ACHN (cell line): ENCODE measurements around the gene PDE6B.
"Not testable (repeated sequence)": the region's sequence is repeated elsewhere in the genome, so short reads cannot be mapped to it uniquely, and the experiment has no call there.

Source experiments
- DNase-seq: peaks from one replicate; pipeline ENCODE4 v3.0.0-alpha.2; 2015
- in situ Hi-C: cut with HindIII; loops from 2 replicates; pipeline ENCODE4 v1.10.0; 2017; ENCODE audit warnings: low sequenced_read_pairs, low pct_ligation_motif_present, low pct_unique_long_range_greater_than_20kb

Gene PDE6B

DNA sequence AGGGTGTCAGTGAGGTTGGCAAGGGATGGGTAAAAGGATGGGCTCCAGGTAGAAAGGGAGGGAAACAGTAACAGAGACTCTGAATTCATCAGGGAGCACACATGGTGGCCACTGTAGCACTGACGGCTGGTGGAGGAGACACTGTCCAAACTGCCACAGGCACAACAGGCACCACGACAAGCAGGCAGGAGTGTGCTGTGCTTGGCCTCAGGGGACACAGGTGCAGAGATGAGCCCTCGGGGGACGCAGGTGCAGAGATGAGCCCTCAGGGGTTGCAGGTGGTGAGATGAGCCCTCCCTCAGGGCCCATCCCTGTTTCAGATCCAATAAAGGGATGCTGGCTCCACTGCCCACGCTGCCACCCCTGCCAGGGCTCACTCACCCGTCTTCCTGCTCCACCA, 7.6 kb downstream of the PDE6B start:
- in situ Hi-C loops, result no loop called here
- no peak for DNase-seq

DNA sequence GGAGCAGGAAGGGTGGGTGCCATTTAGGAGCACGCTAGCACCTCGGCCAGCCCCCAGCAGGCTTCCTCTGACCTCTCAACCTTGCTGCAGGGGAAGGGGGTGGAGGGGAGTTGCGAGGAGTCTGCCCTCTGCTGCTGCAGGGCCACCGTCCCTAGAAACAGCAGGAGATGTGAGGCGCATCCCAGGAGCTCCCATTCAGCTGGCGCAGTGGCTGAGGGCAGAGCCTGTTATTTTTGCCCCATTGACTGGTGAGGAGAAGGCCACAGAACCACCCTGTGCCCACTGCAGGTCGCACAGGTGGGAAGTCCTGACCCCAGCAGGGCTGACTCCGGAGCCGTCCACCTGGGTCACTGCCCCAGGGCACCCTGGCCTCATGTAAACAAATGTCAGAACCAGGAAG, 8.0 kb downstream of the PDE6B start:
- in situ Hi-C loops, result no loop called here
- DNase-seq, result no peak

DNA sequence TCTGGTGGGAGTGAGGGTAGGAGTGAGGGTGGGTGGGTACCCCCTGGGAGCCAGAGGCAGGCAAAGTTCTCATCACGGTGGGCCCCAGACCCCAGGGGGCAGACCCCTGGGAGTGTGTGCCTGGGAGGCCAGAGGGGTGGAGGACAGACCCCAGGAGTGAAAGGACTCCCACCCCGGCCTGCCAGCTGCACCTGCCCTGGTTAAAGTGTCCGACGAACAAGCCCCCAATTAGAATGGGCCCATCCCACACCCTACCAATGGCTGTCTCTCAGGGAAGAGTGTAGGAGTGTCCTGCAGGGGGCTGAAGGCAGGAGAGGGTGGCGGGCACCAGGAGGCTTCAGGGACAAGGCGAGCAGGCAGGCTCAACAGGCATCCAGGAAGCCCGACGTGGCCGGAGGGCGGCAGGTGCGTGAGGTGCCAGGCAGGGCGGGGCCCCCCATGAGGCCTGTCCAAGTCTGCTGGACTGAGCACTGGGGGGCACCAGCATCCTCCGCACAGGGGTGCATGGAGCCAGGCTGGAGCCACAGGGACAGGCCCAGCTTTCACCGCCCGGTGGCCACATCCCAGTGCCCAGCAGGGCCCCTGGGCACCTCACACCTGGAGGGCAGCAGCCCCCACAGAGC, 8.7 kb downstream of the PDE6B start:
- DNase-seq, result no peak
- in situ Hi-C loops, result no loop called here

DNA sequence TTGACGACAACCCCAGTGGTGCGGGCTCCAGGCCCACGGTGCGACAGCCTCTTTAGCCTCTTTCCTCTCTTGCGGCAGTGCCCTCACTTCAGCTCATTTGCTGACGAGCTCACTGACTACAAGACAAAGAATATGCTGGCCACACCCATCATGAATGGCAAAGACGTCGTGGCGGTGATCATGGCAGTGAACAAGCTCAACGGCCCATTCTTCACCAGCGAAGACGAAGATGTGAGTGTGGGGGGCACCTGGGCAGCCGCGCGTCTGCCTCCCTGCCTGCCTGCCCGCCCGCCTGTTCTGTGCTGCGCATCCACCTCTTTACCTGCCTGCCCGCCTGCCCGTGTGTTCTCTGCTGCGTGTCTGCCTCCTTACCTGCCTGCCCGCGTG, 9.2 kb downstream of the PDE6B start:
- in situ Hi-C loops, result no loop called here
- DNase-seq, result no peak

DNA sequence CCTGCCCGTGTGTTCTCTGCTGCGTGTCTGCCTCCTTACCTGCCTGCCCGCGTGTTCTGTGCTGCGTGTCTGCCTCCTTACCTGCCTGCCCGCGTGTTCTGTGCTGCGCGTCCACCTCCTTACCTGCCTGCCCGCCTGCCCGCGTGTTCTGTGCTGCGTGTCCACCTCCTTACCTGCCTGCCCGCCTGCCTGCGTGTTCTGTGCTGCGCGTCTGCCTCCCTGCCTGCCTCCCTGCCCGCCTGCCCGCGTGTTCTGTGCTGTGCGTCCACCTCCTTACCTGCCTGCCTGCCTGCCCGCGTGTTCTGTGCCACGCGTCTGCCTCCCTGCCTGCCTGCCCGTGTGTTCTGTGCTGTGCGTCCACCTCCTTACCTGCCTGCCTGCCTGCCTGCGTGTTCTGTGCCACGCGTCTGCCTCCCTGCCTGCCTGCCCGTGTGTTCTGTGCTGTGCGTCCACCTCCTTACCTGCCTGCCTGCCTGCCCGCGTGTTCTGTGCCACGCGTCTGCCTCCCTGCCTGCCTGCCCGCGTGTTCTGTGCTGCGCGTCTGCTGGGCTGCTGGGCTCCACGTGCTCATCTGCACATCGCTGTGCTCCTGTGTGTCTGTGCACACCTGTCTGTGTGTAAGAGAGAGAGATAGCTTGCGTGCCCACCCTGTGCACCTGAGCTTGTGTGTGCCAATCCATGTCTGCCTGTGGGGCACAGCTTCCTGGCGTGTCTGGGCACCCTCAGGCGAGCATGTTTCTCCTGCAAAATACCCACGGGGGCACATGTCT, 9.9 kb downstream of the PDE6B start:
- DNase-seq, in situ Hi-C loops: not testable (repeated sequence)

DNA sequence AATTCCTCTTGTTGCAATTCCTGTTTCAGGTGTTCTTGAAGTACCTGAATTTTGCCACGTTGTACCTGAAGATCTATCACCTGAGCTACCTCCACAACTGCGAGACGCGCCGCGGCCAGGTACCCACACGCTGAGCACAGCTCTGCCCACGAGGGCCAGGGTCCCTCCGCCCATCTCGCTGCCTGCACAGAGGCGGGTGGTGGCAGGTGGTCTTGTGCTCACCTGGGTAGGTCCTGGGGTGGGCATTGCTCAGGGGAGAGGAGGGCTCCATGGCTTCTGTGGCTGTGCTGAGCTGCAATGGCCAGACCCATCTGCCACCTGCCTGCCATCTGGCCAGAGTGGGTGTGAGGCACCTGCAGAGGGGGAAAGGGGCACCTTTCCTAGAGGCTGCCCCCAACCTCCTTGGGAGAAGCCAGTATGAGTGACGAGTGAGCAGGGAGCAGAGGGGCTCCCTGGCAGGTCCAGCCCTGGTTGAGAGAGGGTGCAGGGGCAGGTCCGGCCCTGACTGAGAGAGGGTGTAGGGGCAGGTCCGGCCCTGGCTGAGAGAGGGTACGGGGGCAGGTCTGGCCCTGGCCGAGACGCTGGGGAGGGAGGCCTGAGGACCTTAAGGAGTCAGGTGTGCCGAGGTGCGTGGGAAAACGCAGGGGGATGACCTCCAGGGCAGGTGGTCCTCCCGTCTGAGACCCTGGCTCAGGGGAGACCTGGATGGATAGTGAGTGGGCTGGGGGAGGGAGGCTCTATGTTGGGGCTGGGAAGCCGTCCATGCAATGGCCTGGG, 10.7 kb downstream of the PDE6B start:
- no peak for DNase-seq
- in situ Hi-C loops, result no loop called here

DNA sequence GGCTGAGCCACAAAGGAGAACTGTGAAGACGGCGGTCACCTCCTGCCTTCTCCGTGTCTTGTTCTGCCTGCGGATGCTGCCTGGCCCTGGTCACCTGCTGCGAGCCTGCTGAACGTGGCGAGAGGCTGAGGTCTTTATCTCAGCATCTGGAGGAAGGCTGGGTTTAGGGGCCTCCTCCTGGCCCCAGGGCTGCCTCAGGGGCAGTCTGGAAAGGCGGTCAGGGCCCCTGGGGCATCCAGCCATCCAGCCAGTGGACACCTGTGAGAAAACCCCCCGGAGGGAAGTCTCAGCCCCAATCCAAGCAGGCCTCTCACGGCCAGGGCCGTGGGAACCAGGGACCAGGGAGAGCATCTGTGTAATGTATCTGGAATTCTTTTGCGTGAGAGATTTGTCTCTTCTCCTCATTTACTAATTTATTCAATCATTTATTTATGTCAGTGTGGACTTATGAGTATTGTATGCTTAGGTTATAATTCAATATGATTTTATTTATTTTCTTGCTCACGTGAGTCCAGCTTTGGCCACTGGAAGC, 11.3 kb downstream of the PDE6B start:
- in situ Hi-C loops, result no loop called here
- DNase-seq, result no peak

DNA sequence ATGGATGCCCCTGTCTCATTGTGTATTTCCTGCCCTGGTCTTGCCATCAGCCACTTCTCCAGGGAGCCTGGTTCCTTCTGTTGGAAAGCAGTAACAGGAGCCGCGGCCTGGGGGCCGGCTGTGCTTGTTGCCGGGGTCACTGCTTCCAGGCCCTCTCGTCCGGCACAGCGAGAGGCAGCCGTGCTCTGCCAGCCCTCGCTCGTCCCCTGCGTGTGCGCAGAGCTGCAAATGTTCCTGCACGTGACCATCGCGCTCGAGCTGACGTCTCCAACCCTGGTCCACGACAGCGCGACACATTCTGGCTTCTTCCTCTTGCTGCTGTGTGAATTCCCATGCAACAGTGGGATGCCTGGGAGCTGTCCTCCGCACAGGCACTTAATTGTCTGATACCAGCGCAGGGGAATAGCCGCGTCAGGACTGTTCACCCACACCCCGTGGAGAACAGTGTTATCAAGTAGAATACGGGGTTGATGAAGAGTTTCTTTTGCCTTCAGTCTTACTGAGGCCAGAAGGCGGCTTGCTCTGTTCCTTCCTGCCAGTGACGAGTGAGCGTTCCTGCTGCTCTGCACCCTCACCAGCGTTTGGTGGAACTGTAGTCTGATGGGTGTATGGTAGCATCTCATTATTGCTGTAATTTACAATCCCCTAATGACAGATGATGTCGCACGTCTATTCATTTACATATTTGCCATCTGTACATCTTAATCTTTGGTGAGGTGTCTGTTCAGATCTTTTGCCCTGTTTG, 12.3 kb downstream of the PDE6B start:
- no peak for DNase-seq
- in situ Hi-C loops, result no loop called here

DNA sequence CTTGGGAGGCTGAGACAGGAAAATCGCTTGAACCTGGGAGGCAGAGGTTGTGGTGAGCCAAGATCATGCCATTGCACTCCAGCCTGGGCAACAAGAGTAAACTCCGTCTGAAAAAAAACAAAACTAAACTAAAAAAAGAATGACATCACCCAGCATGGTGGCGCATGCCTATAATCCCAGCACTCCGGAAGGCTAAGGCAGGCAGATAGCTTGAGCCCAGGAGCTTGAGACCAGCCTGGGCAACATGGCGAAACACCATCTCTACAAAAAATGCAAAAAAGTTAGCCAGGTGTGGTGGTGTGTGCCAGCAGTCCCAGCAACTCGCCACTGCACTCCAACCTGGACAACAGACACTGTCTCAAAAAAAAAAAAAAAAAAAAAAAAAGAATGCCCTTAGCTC, 17.0 kb downstream of the PDE6B start:
- in situ Hi-C loops, DNase-seq: not testable (repeated sequence)

DNA sequence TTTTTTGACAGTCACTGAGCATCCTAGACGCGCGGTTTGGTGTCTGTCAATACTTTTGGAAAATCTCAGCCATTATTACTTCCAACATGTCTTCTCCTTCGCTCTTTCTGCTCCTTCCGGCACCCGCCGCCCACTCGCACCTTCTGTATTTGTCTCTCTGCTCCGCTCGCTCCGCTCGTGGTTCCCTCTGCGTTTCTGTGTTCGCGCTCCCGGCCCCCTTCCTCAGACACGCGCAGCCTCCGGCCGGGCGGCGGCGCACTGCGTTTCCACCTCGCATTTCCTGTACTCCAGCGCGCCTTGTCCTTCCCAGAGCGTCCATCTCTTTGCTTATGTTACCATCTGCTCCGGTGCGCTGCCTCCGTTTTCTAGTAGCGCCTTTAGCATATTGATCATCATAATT, 21.1 kb downstream of the PDE6B start:
- DNase-seq, result no peak
- in situ Hi-C loops, result no loop called here

DNA sequence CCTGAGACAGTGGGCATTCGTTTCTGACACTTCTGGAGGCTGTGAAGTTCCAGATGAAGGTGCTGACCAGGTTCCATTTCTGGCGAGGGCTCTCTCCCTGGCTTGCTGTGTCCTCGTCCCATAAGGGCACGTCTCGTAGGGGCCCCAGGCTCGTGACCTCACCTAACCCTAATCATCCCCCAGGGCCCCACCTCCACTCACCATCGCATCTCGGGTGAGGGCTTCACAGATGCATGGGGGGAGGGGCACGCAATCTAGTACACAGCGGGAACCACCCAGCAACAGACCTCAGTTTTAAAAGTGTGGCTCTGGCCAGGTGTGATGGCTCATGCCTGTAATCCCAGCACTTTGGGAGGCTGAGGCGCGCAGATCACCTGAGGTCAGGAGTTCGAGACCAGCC, 22.1 kb downstream of the PDE6B start:
- DNase-seq, result no peak
- in situ Hi-C loops, result no loop called here

DNA sequence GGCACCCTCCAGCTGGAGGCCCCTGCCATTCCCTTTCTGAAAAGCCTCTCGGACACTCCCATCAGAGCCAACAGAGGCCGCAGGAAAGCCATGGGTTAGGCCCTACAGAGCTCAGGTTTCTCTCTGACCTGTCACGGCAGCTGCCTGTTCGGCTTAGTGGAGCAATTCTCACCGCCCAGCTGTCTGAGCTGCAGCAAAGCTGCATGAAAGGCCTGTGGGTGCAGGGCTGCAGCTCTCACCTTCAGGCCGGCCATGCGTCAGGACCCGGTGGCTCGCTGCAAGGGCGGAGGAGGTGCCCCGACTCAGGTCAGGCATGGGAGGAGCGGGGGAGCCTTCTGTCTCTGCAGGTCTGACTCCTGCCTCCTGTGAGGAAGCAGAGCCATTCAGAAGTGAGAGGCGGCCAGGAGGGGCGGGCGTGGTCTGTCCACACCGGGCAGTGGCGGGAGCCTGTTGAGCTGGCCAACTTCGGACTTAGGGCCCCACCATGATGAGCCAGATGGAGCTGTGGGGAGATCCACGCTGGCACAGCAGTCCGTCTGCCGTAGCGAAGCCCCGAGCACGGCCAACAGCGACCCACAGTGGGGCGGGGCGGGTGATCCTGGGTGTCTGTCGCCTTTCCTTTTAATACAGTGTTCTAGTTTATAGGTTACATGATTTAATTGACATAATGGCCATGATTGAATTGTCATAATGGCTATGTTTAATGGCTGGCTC, 23.4 kb downstream of the PDE6B start:
- in situ Hi-C loops, result no loop called here
- DNase-seq, result no peak

DNA sequence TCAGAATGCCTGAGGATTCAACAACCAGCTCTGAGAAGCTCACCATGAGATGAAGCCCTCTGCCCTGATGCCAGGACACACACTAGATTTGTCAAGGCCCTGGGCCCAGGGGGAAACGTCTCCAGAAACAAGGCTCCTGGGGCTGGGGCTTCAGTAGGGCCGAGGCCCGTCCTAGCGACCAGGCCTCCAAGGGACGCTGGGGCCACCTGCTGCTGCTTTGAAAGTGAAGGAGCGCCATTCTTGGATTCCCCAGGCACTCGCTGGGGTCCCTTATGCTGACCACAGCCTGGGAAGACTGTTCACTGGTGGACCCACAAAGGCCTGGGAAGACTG, 23.9 kb downstream of the PDE6B start:
- in situ Hi-C loops, result no loop called here
- DNase-seq, result no peak

DNA sequence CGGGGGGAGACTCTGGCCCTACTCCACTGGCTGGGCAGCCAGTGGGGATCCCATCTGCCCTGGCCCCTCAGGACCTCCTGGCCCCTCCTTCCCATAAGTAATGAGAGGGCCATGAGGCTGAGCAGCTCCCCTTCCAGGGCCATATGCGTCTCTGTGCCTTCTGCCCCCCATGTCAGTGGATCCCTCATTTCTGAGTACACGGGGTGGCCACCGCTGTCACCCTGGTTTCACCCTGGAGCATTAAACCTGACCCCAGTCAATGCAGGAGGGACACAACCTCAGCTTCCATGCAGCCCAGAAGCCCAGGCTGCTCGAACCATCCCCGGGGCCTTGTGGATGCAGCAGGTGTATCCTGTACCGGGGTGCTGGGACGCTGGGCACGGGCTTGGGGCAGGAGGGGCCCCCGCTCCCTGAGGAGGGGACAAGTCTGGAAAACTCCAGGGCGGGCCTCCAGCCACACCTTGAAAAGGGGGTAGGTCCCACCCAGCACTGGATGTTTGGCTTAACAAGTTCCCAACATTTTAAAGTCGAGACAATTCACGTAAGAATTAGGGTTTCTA, 24.5 kb downstream of the PDE6B start:
- DNase-seq, result no peak
- in situ Hi-C loops, result no loop called here

DNA sequence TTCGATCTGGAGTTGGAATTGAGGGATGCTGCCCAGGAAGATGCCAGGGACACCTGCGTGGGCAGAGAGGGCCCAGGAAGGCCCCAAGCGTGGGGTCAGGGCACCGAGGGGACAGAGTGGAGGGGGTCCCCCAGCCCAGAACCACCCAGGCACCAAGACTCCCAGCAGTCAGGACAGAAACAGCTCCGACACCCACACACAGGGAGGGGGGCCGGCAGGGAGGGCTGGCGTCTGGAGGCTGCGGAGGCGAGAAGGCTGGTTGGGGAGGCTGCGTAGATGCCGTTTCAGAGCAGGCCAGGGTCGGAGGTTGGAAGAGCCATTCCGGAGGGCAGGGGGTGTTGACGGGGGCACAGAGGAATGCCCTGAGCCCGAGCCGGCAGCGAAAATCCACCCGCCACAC, 25.1 kb downstream of the PDE6B start:
- no peak for DNase-seq
- in situ Hi-C loops, result no loop called here

DNA sequence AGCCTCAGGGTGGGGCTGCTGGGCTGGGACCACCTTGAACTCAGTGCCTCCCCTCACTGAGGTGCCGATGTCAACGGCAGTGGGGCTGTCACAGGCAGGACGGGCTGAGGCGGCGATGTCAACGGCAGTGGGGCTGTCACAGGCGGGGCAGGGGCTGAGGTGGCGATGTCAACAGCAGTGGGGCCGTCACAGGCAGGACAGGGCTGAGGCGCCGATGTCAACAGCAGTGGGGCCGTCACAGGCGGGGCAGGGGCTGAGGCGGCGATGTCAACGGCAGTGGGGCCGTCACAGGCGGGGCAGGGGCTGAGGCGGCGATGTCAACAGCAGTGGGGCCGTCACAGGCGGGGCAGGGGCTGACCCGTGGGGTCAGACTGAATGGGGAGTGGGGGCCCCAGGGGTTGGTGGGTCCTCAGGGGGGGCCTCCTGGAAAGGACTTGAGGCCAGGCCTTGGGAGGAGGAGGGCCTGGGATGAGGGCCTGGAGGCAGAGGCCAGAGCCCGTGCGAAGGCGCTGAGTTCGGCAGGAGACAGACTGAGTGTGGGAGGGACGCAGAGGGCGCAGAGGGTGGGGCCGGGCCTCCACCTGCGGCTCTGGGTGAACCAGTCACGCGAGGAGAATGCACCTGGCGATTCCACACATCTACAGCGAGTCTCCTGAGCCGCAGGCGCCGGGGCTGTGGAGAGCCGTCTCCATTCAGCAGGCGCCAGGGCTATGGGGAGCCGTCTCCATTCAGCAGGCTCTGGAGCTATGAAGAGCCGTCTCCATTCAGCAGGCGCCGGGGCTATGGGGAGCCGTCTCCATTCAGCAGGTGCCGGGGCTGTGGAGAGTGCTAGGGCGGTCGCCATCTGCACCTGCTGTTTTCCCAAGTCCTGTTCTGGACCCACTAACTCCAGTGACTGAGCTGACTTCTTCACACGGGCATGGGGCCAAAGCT, 25.8 kb downstream of the PDE6B start:
- DNase-seq, result no peak
- in situ Hi-C loops, result no loop called here
